NCI-H2227 (cell line): ENCODE results near the gene FAM107A.

Experiments
- DNase-seq: peaks from one replicate; lab custom pipeline; 2025; ENCODE audit not compliant: unreplicated experiment; lab: John Stamatoyannopoulos, UW

The FAM107A gene

GRCh38 chr3:58591517-58592510 is 14.6 kb upstream of the FAM107A start:
- no peak for DNase-seq

- no peak for DNase-seq
These were observed 10.9 kb upstream of the FAM107A start for GRCh38 chr3:58588030-58588614.

- peak; percentile 29 for DNase-seq
These were observed 9.6 kb upstream of the FAM107A start for GRCh38 chr3:58586776-58587192.

DNA sequence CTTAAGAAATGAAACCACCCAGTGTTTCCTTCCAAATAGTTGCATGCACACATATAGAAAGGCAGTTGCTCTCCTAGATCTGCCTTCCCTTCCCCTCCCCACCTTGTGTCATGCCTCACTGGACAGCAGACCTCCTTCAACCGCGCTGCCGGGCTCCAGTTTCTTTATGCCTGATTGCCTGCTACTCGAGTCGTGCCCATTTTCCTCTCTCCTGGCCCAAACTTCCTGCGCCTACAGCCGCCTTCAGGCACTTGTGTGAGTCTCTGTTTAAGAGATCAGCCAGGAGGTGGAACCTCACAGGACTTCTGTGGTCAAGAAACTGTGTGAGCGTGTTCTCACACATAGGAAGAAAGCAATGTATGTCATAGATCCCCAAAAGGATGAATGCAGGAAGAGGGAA is 8.8 kb upstream of the FAM107A start:
- DNase-seq = no peak

- peak; percentile 77 for DNase-seq
These were observed 8.0 kb upstream of the FAM107A start for GRCh38 chr3:58585005-58585786.

DNA sequence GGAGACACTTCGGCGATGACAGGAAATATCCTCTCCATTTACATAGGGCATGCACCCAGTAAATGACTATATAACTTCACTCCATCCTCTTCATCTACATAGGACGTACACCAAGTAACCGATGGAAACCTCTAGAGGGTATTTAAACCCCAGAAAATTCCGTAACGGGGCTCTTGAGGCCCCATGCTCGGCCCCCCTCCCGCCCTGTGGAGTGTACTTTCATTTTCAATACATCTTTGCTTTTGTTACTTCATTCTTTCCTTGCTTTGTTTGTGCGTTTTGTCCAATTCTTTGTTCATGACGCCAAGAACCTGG is 7.5 kb upstream of the FAM107A start:
- no peak for DNase-seq

DNA sequence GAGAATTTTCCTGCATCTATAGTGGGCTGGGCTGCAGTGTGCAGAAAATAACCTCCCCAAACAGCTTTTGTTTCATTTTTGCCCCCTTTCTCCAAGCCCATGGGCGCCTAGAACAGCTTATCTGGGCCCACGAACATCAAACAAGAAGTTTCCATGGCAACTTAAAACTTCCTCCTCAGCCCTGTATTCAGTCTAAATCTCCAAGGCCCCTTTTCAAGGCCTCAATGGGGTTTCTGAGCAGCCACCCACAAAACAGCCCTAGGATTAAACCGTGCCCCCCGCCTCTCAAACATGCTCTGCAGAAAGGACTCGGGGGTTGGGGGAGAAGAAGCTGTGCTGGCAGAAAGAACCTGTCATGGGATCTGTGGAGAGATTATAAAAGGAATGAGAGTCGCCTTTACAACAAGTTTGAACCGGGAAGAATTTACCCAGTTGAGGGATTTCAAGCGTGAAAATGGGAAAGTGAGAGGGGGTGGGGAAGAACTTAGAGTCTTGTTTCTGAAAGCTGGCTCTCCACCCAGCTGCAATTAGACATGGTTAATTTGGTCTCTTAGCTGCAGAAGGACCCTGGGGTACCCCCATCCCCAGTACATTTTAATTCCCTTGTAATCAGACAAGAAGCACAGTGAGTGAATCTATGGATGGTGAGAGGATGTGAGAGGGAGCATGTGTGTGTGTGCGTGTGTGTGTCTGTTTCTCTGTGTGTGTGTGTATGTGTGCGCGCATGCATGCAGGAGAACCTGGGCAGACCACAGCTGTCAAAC is 4.3 kb upstream of the FAM107A start:
- peak; percentile 43 for DNase-seq

DNA sequence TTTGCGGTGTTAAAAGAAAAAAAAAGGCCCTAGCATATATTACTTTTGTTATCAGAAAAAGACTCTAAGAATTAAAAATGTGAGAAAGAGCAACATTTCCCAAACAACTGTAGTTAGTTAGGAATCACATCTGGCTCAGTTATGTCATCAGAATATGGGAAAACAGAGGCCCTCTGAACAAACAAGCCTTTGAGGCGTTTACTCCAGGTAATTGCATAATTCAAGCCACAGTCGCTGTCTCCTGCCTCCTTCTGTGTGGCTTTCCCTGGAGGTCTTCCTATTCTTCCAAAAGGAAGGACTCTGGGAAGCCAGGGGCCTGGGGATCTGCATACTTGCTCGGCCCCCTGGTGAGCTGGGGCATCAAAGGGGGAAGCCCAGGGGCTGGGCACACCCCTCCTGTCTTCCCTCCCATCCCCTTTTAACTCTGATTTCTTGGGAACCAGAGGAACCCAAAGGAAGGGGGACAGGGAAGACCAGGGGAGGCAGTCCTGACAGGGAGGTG is 3.7 kb upstream of the FAM107A start:
- peak; percentile 4 for DNase-seq

- DNase-seq = no peak
These were observed 1.7 kb upstream of the FAM107A start for GRCh38 chr3:58578873-58579272.

- no peak for DNase-seq
These were observed 475 bp downstream of the FAM107A start for GRCh38 chr3:58576716-58577115.

DNA sequence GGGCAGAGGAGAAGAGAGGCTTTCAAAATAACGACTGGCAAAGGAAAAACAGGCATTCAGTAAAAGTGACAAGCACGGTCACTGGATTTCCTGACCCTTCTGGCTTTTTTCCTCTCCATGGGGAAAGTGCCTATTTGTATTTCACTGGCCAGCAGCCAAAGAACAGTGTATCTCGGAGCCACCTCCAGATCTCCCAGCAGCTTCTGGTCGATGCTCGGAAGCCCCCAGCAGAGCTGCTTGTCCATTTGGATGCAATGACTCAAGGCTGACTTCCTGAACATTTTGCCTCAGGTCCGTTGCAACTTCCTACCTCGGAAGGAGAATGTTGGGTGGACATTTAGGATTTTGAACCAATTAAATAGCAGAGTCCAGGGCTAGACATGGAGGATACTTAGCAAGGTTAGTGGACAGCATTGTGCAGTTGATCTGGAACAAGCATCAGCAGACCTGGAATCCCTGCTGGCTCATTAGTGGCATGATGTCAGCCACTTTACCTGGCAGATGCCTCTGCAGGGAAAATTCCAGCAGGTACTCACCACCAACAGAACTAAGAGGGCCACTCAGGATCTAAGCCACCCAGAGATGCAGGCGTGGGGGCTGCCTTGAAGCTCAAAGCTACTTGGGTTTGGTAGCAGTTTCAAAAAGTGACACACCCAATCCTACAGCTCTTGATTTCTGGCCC is 1.1 kb downstream of the FAM107A start:
- DNase-seq = peak; percentile 23

- no peak for DNase-seq
These were observed 2.5 kb downstream of the FAM107A start for GRCh38 chr3:58574682-58575081.

GRCh38 chr3:58574106-58574505 is 3.1 kb downstream of the FAM107A start:
- DNase-seq = no peak

- no peak for DNase-seq
These were observed 3.6 kb downstream of the FAM107A start for GRCh38 chr3:58573640-58574039.

DNA sequence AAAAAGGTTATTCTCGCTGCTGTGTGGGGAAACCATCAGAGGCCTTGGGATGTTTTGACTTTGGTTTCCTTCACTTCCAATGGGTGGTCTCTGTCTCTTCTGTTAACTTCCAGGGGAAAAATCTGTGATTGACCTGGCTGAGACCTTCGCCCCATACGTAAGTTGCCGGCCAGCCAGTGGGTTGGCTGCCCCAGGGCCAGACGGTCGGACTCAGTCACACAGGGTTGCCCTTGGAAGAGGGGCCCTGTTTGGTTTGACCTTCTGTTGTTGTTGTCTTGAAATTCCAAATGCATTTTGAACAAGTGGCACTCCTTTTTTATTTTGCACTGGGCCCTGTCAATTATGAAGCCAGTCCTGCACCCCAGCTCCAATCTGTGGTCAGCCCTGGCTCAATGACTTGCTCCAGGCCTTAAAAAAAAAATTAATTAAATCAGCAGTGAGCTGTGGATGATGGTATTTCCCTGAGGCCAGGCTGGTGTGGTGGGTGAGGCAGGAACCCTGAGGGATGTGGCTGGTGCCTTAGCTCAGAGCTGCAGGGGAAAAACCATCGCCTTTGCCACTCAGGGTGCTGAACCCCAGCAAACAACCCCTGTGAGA is 4.5 kb downstream of the FAM107A start:
- no peak for DNase-seq

DNA sequence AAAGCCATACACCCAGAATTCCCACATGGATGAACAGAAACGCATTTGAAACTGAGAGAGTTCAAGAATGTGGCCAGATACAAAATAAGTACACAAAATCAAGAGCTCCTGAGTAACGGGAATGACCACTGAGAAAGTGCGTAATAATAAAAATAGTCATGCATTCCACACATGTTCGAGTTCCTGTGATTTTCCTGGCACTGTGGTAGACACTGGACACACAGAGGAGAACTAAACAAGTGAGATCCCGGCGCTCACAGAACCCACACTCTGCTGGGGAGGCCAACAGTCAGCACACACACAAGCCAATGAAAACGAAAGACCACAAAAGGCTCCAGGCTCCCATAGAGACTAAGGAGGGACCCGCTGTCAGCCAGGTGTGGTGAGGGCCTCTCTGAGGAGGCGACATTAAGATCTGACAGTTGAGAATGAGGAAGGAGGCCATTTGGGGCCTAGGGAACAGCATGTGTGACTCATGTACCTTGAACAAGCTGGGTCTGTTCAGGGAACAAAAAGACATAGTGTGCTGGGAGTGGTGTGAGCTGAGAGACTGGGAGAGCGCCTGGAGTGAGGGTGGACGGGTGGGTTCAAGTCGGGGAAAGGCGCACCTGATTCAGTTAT is 5.1 kb downstream of the FAM107A start:
- DNase-seq = no peak

- no peak for DNase-seq
These were observed 6.3 kb downstream of the FAM107A start for GRCh38 chr3:58570851-58571250.

- DNase-seq = no peak
These were observed 7.7 kb downstream of the FAM107A start for GRCh38 chr3:58569287-58570001.
